NCI-H748 (cell line): ENCODE results near the gene PCCA.
"Not testable (repeated sequence)": the region's sequence is repeated elsewhere in the genome, so short reads cannot be mapped to it uniquely, and the experiment has no call there.

ENCODE experiments used
- DNase-seq: peaks from one replicate; lab custom pipeline; 2025; ENCODE audit not compliant: unreplicated experiment; lab: John Stamatoyannopoulos, UW

PCCA gene

GRCh38 chr13:100521851-100522617, 433.1 kb downstream of the PCCA start:
- peak; percentile 9 for DNase-seq

GRCh38 chr13:100522618-100523309, 433.9 kb downstream of the PCCA start:
- DNase-seq, result no peak

GRCh38 chr13:100523411-100523810, 434.5 kb downstream of the PCCA start:
- DNase-seq, result no peak

GRCh38 chr13:100523981-100524386, 435.1 kb downstream of the PCCA start:
- no peak for DNase-seq

GRCh38 chr13:100524688-100525087, 435.8 kb downstream of the PCCA start:
- not testable (repeated sequence) for DNase-seq

GRCh38 chr13:100525453-100526317, 436.8 kb downstream of the PCCA start:
- no peak for DNase-seq

- DNase-seq, result no peak
Observed at GRCh38 chr13:100526318-100527000, 437.6 kb downstream of the PCCA start.

GRCh38 chr13:100527644-100528043, 438.8 kb downstream of the PCCA start:
- DNase-seq, result no peak

GRCh38 chr13:100528353-100528752, 439.5 kb downstream of the PCCA start:
- DNase-seq, result no peak

- DNase-seq, result no peak
Observed at GRCh38 chr13:100528820-100529219, 439.9 kb downstream of the PCCA start.

GRCh38 chr13:100529666-100530377, 440.9 kb downstream of the PCCA start:
- DNase-seq, result no peak

GRCh38 chr13:100530671-100531213, 441.8 kb downstream of the PCCA start:
- DNase-seq, result peak; percentile 62

- DNase-seq, result no peak
Observed at GRCh38 chr13:100532090-100532766, 443.3 kb downstream of the PCCA start.

- peak; percentile 30 for DNase-seq
Observed at GRCh38 chr13:100532836-100533435, 444.0 kb downstream of the PCCA start.

- peak; percentile 70 for DNase-seq
Observed at GRCh38 chr13:100533588-100534041, 444.7 kb downstream of the PCCA start.

GRCh38 chr13:100534147-100534843, 445.4 kb downstream of the PCCA start:
- no peak for DNase-seq

- no peak for DNase-seq
Observed at GRCh38 chr13:100534911-100535310, 446.0 kb downstream of the PCCA start.

GRCh38 chr13:100535426-100536135, 446.7 kb downstream of the PCCA start:
- DNase-seq, result no peak
